GM19397 (cell line): ENCODE measurements around the gene MAX.

Source experiments
- ATAC-seq: cut with Tn5 transposase; IDR thresholded peaks from one replicate; pipeline ENCODE4 v1.9.1; 2021; ENCODE audit warnings: mild to moderate bottlenecking, moderate library complexity; ENCODE audit not compliant: unreplicated experiment

The MAX gene

GRCh38 chr14:65102441-65103149 is at the start of gene MAX:
Gene MAX, minus strand, starts transcription at chr14:65102517. Its CDS starts 178 bp downstream, at chr14:65102339.
- ATAC-seq, result peak; percentile 89

- ATAC-seq, result no peak
Observed at GRCh38 chr14:65151609-65151956, 49.3 kb upstream of the MAX start.

DNA sequence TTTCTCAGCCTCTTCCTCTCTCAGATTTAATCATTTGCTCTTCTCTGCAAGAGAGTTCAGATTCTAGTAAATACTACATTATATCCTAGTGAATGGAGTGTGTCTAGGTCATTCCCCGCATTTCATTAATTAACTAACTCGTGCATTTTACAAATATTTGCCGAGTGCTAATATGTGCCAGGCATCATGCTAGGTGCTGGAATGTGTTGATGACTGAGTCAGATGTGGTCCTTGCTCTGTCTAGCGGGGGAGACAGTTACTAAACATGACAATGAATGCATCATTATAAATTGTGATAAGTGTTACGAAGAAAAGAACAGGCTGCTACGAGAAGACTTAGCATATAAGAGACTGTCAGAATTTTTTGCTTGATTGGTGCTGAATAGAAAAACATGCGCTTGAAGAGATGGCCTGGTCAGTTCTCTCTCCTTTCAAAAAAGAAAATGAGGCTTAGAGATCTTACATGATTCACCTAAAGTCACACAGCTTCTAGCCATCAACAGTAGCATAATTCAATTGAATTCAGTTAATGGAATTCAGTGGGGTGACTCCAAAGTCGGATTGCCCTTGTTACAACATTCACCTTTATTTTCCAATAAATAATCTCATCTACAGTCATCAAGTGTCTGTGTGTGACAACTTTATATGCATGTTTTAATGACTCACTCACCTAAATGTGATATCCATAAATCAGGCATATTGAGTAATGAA is 48.7 kb upstream of the MAX start:
- ATAC-seq, result no peak

DNA sequence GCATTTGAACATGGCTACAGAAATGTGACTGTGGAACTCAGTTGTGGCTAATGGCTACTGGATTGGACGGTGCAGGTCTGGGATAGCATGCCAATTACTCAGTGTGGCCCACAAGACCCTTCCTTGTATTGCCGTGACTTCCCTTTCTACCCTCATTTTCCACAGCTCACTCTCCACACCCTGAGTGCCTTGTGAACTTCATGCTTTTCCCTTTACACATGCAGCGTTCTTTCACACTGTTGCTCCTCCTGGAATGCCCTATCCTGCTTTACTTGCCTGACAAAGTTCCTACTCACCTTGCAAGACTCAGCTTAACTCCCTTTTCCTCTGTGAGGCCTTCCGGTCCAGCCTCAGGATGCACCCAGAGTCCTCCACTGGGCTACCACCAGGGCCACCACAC is 46.8 kb upstream of the MAX start:
- ATAC-seq, result no peak

DNA sequence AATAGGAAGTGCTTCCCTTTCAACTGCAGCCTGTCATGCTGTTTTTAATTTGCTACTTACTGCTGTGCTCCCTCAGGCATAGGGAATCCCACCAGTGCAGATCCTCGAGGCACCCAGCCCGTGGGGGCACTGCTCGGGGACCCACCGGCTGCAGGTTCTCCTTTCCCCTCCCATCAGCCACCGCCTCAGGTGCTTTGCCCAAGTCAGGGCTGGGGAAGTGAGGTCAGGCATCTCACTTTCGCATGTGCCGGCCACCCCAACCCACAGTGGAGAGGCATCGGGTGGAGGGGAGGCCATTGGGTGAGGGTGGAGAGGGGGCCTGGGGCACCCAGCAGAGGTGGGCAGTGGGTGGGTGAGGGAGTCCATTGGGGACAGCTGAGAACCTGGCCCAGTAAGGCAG is 41.9 kb upstream of the MAX start:
- no peak for ATAC-seq

GRCh38 chr14:65142914-65143625 is 40.8 kb upstream of the MAX start:
- ATAC-seq, result no peak

- no peak for ATAC-seq
Observed at GRCh38 chr14:65142429-65142828, 40.1 kb upstream of the MAX start.

DNA sequence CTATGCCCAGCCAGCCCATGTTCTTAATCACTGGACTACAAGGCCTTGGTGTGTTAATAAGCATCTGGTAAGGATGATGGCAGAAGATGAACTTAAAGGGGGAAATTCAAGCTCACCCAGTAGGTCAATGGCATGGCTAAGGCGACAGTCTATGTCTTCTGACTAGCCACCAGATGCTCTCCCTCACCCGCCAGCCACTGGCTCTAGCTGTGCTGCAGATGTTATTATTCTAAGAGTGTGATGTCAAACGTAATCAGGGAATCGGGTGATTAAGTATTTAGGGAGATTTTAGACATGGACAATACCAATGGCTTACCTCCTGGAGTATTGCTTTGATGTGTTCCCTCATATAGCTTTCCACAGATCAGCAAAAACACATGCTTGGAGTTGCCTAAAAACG is 39.2 kb upstream of the MAX start:
- no peak for ATAC-seq

GRCh38 chr14:65137648-65138307 is 35.5 kb upstream of the MAX start:
- no peak for ATAC-seq

DNA sequence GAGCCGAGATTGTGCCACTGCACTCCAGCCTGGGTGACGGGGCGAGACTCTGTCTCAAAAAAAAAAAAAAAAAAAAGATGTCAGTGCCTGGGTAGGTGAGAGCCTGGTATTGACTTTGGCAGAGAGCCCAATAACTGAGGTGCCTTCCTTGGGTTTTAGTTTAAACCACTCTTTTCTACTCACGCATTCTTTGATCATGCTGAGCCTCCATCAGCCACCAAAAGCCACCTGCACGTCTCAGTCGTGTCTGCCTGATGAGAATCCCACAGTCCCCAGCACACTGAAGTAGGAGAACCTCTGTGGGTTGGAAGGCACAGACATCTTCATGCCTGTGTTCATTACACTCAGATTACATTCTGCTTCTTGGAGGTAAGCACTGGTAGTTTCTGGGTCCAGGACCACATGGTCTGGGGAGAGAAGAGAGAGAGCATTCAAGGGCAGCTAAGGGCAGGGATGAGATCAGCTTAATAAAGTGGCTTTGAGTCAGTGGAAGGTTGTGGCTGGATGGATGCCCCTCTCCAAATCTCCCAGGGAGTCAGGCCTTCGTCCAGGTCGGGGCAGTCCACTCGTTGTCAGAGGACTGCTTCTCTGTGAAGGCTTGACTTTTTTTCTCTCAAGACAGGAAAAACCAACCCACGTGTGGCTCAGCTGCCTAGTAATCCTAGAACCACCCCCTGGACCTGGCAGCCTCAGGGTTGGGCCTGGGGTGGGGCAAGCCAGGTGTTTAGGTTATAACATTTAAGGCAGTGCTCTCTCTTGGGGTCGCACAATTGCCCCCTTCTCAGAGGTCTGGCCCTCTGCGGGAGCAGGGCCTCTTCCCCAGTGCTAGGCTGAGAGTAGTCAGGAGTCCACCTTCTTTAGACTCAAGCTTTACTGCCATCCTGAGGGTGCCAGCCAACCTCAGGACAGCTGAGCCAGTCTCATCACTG is 32.6 kb upstream of the MAX start:
- no peak for ATAC-seq

DNA sequence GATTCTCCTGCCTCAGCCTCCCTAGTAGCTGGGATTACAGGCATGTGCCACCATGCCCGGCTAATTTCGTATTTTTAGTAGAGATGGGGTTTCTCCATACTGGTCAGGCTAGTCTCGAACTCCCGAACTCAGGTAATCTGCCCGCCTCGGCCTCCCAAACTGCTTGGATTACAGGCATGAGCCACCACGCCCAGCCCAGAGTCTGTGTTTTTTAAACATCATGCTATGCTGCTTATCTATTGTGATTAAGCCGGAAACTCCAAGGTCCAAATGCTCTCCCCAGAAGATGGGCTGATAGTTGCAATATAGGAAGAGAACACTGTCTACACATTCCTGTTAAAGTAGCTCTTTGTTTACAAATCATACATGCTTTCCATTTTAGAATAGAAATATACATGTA is 30.5 kb upstream of the MAX start:
- ATAC-seq, result no peak

GRCh38 chr14:65131301-65131701 is 29.0 kb upstream of the MAX start:
- no peak for ATAC-seq

GRCh38 chr14:65128096-65128495 is 25.8 kb upstream of the MAX start:
- no peak for ATAC-seq

DNA sequence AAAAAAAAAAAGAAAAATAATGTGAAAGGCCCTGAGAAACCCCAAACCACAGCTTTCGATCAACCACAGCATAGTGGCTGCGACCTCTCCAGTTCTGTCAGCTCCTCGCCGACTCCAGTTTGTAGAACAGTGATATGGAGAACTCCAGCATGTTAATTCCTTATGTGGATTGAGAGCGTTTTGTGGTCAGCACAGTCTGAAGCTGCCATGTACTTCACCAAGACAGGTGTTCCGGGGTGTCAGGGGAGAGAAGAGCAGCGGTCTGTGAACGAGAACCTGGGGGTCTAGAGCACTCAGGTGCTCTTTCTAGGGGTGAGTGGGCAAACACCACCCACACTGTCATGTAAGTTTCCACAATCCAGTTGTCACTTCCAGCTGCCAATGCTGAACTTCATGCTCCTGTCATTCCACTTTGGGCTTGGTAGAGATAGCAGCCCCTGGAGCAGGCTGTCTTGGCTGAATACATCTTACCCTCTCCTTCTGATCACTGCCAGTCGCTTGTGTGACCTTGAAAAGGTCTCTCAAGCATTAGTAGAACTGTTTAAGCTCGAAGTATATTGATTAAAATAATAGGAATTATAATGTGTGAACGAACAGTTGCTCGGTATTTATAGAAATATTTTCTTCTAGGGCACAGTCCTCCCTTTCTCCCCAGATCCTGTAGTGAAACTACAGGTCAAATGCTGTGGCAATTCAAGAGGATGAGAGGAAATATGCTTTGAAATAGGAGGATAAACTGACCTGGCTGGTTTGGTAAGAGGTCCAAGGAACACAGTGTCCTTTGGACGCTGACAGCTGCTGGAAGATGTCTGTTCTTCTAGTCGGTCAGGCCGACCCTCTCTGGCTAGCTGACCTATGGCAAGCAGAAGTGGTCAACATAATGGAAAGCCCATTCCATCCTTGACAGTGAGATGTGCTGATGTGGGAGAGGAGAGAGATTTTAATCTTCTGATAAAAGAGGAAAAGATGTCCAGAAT is 15.7 kb upstream of the MAX start:
- ATAC-seq, result no peak

DNA sequence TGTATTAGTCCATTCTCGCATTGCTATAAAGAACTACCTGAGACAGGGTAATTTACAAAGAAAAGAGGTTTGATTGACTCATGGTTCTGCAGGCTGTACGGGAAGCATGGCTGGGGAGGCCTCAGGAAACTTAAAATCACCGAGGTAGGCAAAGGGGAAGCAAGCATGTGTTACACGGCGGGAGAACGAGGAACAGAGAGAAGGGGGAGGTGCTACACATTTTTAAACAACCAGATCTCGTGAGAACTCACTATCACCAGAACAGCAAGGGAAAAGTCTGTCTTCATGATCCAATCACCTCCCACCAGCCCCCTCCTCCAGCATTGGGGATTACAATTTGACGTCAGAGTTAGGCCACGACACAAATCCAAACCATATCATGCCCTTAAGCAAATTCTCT is 13.3 kb upstream of the MAX start:
- no peak for ATAC-seq

GRCh38 chr14:65110525-65110924 is 8.2 kb upstream of the MAX start:
- ATAC-seq, result no peak

DNA sequence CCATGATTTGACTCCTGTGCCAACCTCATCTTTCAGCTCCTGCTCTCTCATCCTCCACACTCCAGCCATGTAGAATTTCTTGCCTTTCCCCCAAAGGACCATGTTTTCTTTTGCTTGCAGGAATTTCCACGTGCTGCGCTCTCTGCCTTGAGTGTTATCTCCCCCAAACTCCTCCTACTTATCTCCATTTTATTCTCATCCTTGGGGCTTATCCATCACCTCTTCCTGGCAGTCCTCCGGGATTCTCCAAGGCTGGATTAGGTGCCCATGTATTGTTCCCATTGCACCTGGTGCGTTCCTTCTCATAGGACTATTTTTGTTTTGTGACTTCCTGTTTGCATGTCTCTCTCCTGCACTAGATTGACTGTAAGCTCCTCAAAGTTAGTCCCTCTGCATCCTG is 7.0 kb upstream of the MAX start:
- ATAC-seq, result no peak

DNA sequence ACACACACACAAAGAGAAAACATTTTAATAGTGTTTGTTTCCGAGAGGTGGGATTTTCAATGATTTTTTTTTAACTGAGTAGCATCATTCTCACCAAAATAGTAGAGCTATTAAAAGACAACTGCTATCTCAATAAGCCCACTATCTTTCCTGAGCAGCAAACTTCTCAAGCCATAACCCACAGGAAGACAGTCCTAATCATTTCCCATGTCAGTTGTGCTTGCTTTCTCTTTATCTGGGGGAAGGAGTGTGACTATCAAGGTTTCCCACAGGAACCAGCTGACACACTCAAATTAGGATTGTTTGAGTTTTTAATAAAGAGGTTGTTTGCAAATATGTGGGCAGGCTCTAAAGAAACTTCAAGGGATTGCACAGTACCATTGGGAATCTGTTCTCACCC is 4.9 kb upstream of the MAX start:
- ATAC-seq, result no peak

DNA sequence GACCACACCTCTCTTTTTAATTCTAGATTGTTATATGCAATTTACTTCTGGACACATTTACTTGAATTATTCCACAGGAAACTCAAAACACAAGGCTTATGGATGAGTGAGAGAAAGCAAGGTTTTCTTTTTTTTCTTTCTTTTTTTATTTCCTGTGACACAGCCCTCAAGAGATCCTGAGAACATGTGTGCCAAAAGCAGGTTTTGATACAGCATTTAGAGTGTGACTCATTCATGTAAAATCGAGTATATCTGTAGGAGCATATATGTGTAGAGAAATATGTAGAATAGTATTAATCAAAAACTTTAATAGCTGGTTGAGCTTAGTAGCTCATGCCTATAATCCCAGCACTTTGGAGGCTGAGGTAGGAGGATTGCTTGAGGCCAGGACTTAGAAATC is 4.4 kb upstream of the MAX start:
- no peak for ATAC-seq
